ENCODE data around the gene AGRN.
A peak's percentile ranks its signal among the peaks of the same experiment; 100 is the strongest.

Gene AGRN

DNA sequence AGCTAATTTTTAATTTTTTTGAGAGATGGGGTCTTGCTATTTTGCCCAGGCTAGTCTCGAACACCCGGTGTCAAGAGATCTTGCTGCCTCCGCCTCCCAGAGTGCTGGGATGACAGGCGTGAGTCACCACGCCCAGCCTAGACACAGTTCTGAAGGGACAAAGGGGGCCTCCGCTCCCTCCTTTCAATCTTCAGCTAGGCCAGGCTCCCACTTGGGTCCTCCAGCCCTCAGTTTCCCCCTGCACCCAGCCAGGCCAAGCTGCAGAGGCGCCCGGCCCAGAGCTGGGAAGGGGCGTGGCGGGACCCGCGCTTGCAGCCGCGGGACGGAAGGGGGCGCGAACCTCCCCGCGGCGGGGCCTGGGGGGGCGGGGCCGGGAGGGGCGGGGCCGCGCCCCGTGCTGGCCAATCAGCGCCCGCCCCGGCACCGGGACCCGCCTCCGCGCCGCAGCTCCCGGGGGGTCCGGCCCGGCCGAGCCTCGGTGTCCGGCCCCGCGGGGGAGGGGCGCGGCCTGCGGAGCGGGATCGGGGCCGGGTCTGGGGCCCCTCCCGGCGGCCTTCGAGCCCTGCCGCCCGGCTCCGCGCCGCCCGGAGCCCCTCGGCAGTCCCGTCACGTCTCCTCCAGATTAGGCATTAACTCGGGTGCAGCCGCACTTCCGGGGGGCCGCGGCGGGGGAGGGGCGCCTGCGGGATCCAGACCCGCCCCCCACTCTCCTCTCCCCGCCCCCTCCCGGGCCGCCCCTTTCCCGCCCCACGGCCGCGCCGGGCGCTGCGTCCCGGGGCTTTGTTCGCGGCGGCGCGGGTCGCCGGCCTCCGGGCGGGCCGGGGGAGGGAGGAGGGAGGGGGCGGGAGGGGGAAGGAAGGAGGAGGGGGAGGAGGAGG is 559 bp upstream of the AGRN start:
- peak; percentile 68 for ATAC-seq
- TF ChIP-seq RARB (CRISPR knock-in tag; IDR thresholded peaks at IDR 0.05), result no peak
- TF ChIP-seq ZNF70 (CRISPR knock-in tag; IDR thresholded peaks at IDR 0.05), result no peak
- no peak for TF ChIP-seq BACH2 (CRISPR knock-in tag; IDR thresholded peaks at IDR 0.05; ENCODE audit: borderline replicate concordance)
- no peak for TF ChIP-seq ZFP3 (CRISPR knock-in tag; IDR thresholded peaks at IDR 0.05)

GRCh38 chr1:1020415-1021009 is 592 bp downstream of the AGRN start:
- TF ChIP-seq, protein P1, sequence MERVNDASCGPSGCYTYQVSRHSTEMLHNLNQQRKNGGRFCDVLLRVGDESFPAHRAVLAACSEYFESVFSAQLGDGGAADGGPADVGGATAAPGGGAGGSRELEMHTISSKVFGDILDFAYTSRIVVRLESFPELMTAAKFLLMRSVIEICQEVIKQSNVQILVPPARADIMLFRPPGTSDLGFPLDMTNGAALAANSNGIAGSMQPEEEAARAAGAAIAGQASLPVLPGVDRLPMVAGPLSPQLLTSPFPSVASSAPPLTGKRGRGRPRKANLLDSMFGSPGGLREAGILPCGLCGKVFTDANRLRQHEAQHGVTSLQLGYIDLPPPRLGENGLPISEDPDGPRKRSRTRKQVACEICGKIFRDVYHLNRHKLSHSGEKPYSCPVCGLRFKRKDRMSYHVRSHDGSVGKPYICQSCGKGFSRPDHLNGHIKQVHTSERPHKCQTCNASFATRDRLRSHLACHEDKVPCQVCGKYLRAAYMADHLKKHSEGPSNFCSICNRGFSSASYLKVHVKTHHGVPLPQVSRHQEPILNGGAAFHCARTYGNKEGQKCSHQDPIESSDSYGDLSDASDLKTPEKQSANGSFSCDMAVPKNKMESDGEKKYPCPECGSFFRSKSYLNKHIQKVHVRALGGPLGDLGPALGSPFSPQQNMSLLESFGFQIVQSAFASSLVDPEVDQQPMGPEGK (CRISPR knock-in tag; IDR thresholded peaks at IDR 0.05; ENCODE audit: borderline replicate concordance), result no peak
- TF ChIP-seq, protein P2, sequence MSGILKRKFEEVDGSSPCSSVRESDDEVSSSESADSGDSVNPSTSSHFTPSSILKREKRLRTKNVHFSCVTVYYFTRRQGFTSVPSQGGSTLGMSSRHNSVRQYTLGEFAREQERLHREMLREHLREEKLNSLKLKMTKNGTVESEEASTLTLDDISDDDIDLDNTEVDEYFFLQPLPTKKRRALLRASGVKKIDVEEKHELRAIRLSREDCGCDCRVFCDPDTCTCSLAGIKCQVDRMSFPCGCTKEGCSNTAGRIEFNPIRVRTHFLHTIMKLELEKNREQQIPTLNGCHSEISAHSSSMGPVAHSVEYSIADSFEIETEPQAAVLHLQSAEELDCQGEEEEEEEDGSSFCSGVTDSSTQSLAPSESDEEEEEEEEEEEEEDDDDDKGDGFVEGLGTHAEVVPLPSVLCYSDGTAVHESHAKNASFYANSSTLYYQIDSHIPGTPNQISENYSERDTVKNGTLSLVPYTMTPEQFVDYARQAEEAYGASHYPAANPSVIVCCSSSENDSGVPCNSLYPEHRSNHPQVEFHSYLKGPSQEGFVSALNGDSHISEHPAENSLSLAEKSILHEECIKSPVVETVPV (CRISPR knock-in tag; IDR thresholded peaks at IDR 0.05), result no peak
- TF ChIP-seq ZNF70 (CRISPR knock-in tag; IDR thresholded peaks at IDR 0.05), result no peak
- no peak for TF ChIP-seq ISL1 (CRISPR knock-in tag; IDR thresholded peaks at IDR 0.05)
- TF ChIP-seq CSDC2 (CRISPR knock-in tag; IDR thresholded peaks at IDR 0.05), result no peak
- no peak for TF ChIP-seq ZNF565 (CRISPR knock-in tag; conservative IDR thresholded peaks at IDR 0.05; ENCODE audit: low read depth)
- TF ChIP-seq BACH2 (CRISPR knock-in tag; IDR thresholded peaks at IDR 0.05; ENCODE audit: borderline replicate concordance), result no peak
- TF ChIP-seq RARB (CRISPR knock-in tag; IDR thresholded peaks at IDR 0.05), result no peak
- peak; percentile 17 for ATAC-seq

- ATAC-seq, result peak; percentile 43
- TF ChIP-seq ZNF565 (CRISPR knock-in tag; conservative IDR thresholded peaks at IDR 0.05; ENCODE audit: low read depth) (no peak), ZFP3 (CRISPR knock-in tag; IDR thresholded peaks at IDR 0.05) (no peak), GLIS3 (CRISPR knock-in tag; IDR thresholded peaks at IDR 0.05) (no peak), ZNF70 (CRISPR knock-in tag; IDR thresholded peaks at IDR 0.05) (no peak), RARB (CRISPR knock-in tag; IDR thresholded peaks at IDR 0.05) (no peak), ESRRG (CRISPR knock-in tag; IDR thresholded peaks at IDR 0.05) (no peak), BACH2 (CRISPR knock-in tag; IDR thresholded peaks at IDR 0.05; ENCODE audit: borderline replicate concordance) (no peak), ZFP30 (CRISPR knock-in tag; IDR thresholded peaks at IDR 0.05) (no peak), ISL1 (CRISPR knock-in tag; IDR thresholded peaks at IDR 0.05) (no peak), TOX (CRISPR knock-in tag; IDR thresholded peaks at IDR 0.05; ENCODE audit: borderline replicate concordance) (no peak), POU6F1 (CRISPR knock-in tag; IDR thresholded peaks at IDR 0.05; ENCODE audit: borderline replicate concordance, low read depth) (no peak), ZC3H10 (CRISPR knock-in tag; IDR thresholded peaks at IDR 0.05) (no peak)
- TF ChIP-seq, protein P3, sequence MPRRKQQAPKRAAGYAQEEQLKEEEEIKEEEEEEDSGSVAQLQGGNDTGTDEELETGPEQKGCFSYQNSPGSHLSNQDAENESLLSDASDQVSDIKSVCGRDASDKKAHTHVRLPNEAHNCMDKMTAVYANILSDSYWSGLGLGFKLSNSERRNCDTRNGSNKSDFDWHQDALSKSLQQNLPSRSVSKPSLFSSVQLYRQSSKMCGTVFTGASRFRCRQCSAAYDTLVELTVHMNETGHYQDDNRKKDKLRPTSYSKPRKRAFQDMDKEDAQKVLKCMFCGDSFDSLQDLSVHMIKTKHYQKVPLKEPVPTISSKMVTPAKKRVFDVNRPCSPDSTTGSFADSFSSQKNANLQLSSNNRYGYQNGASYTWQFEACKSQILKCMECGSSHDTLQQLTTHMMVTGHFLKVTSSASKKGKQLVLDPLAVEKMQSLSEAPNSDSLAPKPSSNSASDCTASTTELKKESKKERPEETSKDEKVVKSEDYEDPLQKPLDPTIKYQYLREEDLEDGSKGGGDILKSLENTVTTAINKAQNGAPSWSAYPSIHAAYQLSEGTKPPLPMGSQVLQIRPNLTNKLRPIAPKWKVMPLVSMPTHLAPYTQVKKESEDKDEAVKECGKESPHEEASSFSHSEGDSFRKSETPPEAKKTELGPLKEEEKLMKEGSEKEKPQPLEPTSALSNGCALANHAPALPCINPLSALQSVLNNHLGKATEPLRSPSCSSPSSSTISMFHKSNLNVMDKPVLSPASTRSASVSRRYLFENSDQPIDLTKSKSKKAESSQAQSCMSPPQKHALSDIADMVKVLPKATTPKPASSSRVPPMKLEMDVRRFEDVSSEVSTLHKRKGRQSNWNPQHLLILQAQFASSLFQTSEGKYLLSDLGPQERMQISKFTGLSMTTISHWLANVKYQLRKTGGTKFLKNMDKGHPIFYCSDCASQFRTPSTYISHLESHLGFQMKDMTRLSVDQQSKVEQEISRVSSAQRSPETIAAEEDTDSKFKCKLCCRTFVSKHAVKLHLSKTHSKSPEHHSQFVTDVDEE (CRISPR knock-in tag; IDR thresholded peaks at IDR 0.05), result no peak
Observed at GRCh38 chr1:1021010-1021919, 1.3 kb downstream of the AGRN start.

GRCh38 chr1:1021920-1022259 is 2.0 kb downstream of the AGRN start:
- TF ChIP-seq ISL1 (CRISPR knock-in tag; IDR thresholded peaks at IDR 0.05) (no peak), TCF4 (CRISPR knock-in tag; IDR thresholded peaks at IDR 0.05; ENCODE audit: borderline replicate concordance) (no peak), SNAI2 (CRISPR knock-in tag; IDR thresholded peaks at IDR 0.05) (no peak)
- ATAC-seq, result no peak

Measured in SK-N-SH treated with all-trans-retinoic acid at 6 μM for 48 hours (cell line).